GM19023 (cell line): ENCODE results near the gene PBLD.
"Not testable (repeated sequence)": the region's sequence is repeated elsewhere in the genome, so short reads cannot be mapped to it uniquely, and the experiment has no call there.

ENCODE experiments used
- ATAC-seq: cut with Tn5 transposase; IDR thresholded peaks from one replicate; pipeline ENCODE4 v1.9.1; 2021; ENCODE audit warnings: mild to moderate bottlenecking, moderate library complexity; ENCODE audit not compliant: unreplicated experiment

Gene PBLD

GRCh38 chr10:68331455-68332258 lies 1.1 kb downstream of the PBLD start, which contains the start of gene HNRNPH3:
Gene HNRNPH3 (plus strand): TSS chr10:68332064. CDS start chr10:68337222, 5,158 bp downstream.
- peak; percentile 77 for ATAC-seq

GRCh38 chr10:68330852-68331454 lies 1.8 kb downstream of the PBLD start:
- ATAC-seq = no peak

- no peak for ATAC-seq
These were observed 3.2 kb downstream of the PBLD start for GRCh38 chr10:68329506-68329861.

- no peak for ATAC-seq
These were observed 4.6 kb downstream of the PBLD start for GRCh38 chr10:68327889-68328786.

- not testable (repeated sequence) for ATAC-seq
These were observed 8.3 kb downstream of the PBLD start for GRCh38 chr10:68324396-68324795.

GRCh38 chr10:68318331-68319059 lies 14.2 kb downstream of the PBLD start:
- ATAC-seq = no peak

GRCh38 chr10:68315582-68315981 lies 17.1 kb downstream of the PBLD start:
- ATAC-seq = no peak

- not testable (repeated sequence) for ATAC-seq
These were observed 17.8 kb downstream of the PBLD start for GRCh38 chr10:68314930-68315329.

- ATAC-seq = no peak
These were observed 22.2 kb downstream of the PBLD start for GRCh38 chr10:68310531-68310930.

GRCh38 chr10:68305854-68306253 lies 26.9 kb downstream of the PBLD start:
- no peak for ATAC-seq

- no peak for ATAC-seq
These were observed 28.8 kb downstream of the PBLD start for GRCh38 chr10:68303849-68304412.

- no peak for ATAC-seq
These were observed 29.9 kb downstream of the PBLD start for GRCh38 chr10:68302871-68303270.

GRCh38 chr10:68302503-68302823 lies 30.3 kb downstream of the PBLD start:
- no peak for ATAC-seq

GRCh38 chr10:68301790-68302502 lies 30.8 kb downstream of the PBLD start:
- ATAC-seq = no peak

- no peak for ATAC-seq
These were observed 31.4 kb downstream of the PBLD start for GRCh38 chr10:68301301-68301700.

- no peak for ATAC-seq
These were observed 35.7 kb downstream of the PBLD start for GRCh38 chr10:68296843-68297663.

- ATAC-seq = no peak
These were observed 42.0 kb downstream of the PBLD start for GRCh38 chr10:68290736-68291135.

- no peak for ATAC-seq
These were observed 44.0 kb downstream of the PBLD start for GRCh38 chr10:68288717-68289116.
